HUES6 (cell line): ENCODE data around the gene TMEM156.
"Not testable (repeated sequence)": the region's sequence is repeated elsewhere in the genome, so short reads cannot be mapped to it uniquely, and the experiment has no call there.

Source experiments
- H3K27ac ChIP-seq: 2 replicates; pipeline ENCODE4 v1.7.0; 2013; ENCODE audit warnings: low read depth, mild to moderate bottlenecking, low read length, inconsistent platforms
- H3K27me3 ChIP-seq: 2 replicates; pipeline ENCODE4 v1.6.1; 2013; ENCODE audit warnings: low read length; ENCODE audit not compliant: control insufficient read depth, insufficient read depth
- H3K36me3 ChIP-seq: 2 replicates; pipeline ENCODE4 v1.6.1; 2013; ENCODE audit warnings: low read length; ENCODE audit not compliant: control insufficient read depth, insufficient read depth
- H3K4me1 ChIP-seq: 2 replicates; pipeline ENCODE4 v1.6.1; 2013; ENCODE audit warnings: low read length; ENCODE audit not compliant: control insufficient read depth, insufficient read depth
- H3K4me3 ChIP-seq: 2 replicates; pipeline ENCODE4 v1.5.1; 2013; ENCODE audit warnings: low read depth, low read length
- H3K9ac ChIP-seq: one replicate; pipeline ENCODE4 v1.6.1; 2013; ENCODE audit warnings: mild to moderate bottlenecking, low read length
- H3K9me3 ChIP-seq: 2 replicates; pipeline ENCODE4 v1.6.1; 2013; ENCODE audit warnings: low read depth, low read length; ENCODE audit not compliant: control insufficient read depth, insufficient read depth

The TMEM156 gene

GRCh38 chr4:38989487-38989886 lies 42.7 kb downstream of the TMEM156 start:
- H3K27me3 ChIP-seq, result no peaks in the 10 kb centered on the region
- no peaks in the 10 kb centered on the region for H3K9me3 ChIP-seq
- no peak overlapping the region for H3K9ac ChIP-seq
- no peaks in the 10 kb centered on the region for H3K36me3 ChIP-seq
- H3K27ac ChIP-seq, result no peak overlapping the region
- H3K4me1 ChIP-seq, result 0 out of 2 replicates have a peak, but pooled peaks cover 4% of the 10 kb centered on the region
- H3K4me3 ChIP-seq, result no peak overlapping the region

GRCh38 chr4:38988353-38988752 lies 43.9 kb downstream of the TMEM156 start:
- not testable (repeated sequence) for H3K27ac ChIP-seq, H3K9ac ChIP-seq, H3K9me3 ChIP-seq, H3K36me3 ChIP-seq, H3K4me1 ChIP-seq, H3K27me3 ChIP-seq, H3K4me3 ChIP-seq

- Histone ChIP-seq H3K27ac (no peak overlapping the region), H3K4me3 (no peak overlapping the region), H3K9me3 (no peaks in the 10 kb centered on the region), H3K36me3 (no peaks in the 10 kb centered on the region), H3K27me3 (no peaks in the 10 kb centered on the region), H3K4me1 (0 out of 2 replicates have a peak, but pooled peaks cover 4% of the 10 kb centered on the region), H3K9ac (no peak overlapping the region)
Measured at GRCh38 chr4:38987491-38987890, 44.7 kb downstream of the TMEM156 start.

GRCh38 chr4:38985410-38986100 lies 46.7 kb downstream of the TMEM156 start:
- no peak overlapping the region for H3K4me3 ChIP-seq
- H3K4me1 ChIP-seq, result 0 out of 2 replicates have a peak, but pooled peaks cover 4% of the 10 kb centered on the region
- H3K36me3 ChIP-seq, result no peaks in the 10 kb centered on the region

GRCh38 chr4:38983787-38984598 lies 48.2 kb downstream of the TMEM156 start:
- no peaks in the 10 kb centered on the region for H3K27me3 ChIP-seq
- H3K36me3 ChIP-seq, result no peaks in the 10 kb centered on the region
- no peaks in the 10 kb centered on the region for H3K9me3 ChIP-seq
- no peak overlapping the region for H3K4me3 ChIP-seq
- 0 out of 2 replicates have a peak, but pooled peaks cover 4% of the 10 kb centered on the region for H3K4me1 ChIP-seq
- no peak overlapping the region for H3K27ac ChIP-seq
- no peak overlapping the region for H3K9ac ChIP-seq

More at GRCh38 chr4:38985410-38986100, 46.7 kb downstream of the TMEM156 start:
- Histone ChIP-seq H3K9me3 (no peaks in the 10 kb centered on the region), H3K27ac (no peak overlapping the region), H3K9ac (no peak overlapping the region), H3K27me3 (no peaks in the 10 kb centered on the region)

GRCh38 chr4:38983291-38983690 lies 48.9 kb downstream of the TMEM156 start:
- Histone ChIP-seq H3K4me3 (no peak overlapping the region), H3K4me1 (0 out of 2 replicates have a peak, but pooled peaks cover 4% of the 10 kb centered on the region), H3K9me3 (no peaks in the 10 kb centered on the region), H3K27me3 (no peaks in the 10 kb centered on the region), H3K27ac (no peak overlapping the region), H3K9ac (no peak overlapping the region), H3K36me3 (no peaks in the 10 kb centered on the region)

GRCh38 chr4:38982361-38983095 lies 49.7 kb downstream of the TMEM156 start:
- H3K4me3 ChIP-seq, result no peak overlapping the region
- no peak overlapping the region for H3K9ac ChIP-seq
- H3K9me3 ChIP-seq, result no peaks in the 10 kb centered on the region
- 0 out of 2 replicates have a peak, but pooled peaks cover 4% of the 10 kb centered on the region for H3K4me1 ChIP-seq
- H3K27me3 ChIP-seq, result no peaks in the 10 kb centered on the region
- no peak overlapping the region for H3K27ac ChIP-seq
- H3K36me3 ChIP-seq, result no peaks in the 10 kb centered on the region

- no peak overlapping the region for H3K27ac ChIP-seq
Measured at GRCh38 chr4:38980903-38981676, 51.1 kb downstream of the TMEM156 start.

GRCh38 chr4:38979511-38980230 lies 52.5 kb downstream of the TMEM156 start:
- Histone ChIP-seq H3K27ac (no peak overlapping the region), H3K27me3 (no peaks in the 10 kb centered on the region), H3K4me3 (no peak overlapping the region), H3K4me1 (no peaks in the 10 kb centered on the region), H3K9me3 (no peaks in the 10 kb centered on the region), H3K9ac (no peak overlapping the region), H3K36me3 (no peaks in the 10 kb centered on the region)

More at GRCh38 chr4:38980903-38981676, 51.1 kb downstream of the TMEM156 start:
- no peak overlapping the region for H3K4me3 ChIP-seq
- 0 out of 2 replicates have a peak, but pooled peaks cover 4% of the 10 kb centered on the region for H3K4me1 ChIP-seq
- no peaks in the 10 kb centered on the region for H3K36me3 ChIP-seq
- H3K9me3 ChIP-seq, result no peaks in the 10 kb centered on the region
- no peak overlapping the region for H3K9ac ChIP-seq
- H3K27me3 ChIP-seq, result no peaks in the 10 kb centered on the region

GRCh38 chr4:38979081-38979480 lies 53.1 kb downstream of the TMEM156 start:
- Histone ChIP-seq H3K27me3 (no peaks in the 10 kb centered on the region), H3K4me1 (no peaks in the 10 kb centered on the region), H3K36me3 (no peaks in the 10 kb centered on the region), H3K27ac (no peak overlapping the region), H3K4me3 (no peak overlapping the region), H3K9me3 (no peaks in the 10 kb centered on the region), H3K9ac (no peak overlapping the region)
